RWPE1 (cell line): ENCODE results near the gene CRIP1.

Experiments
- CTCF ChIA-PET: fragments of 350-600 bp; sonication (Branson Sonifier 250); formaldehyde crosslinking; extraction: SDS; loops from one replicate; lab custom pipeline; 2021; lab: Yijun Ruan, JAX
- POLR2A ChIA-PET: fragments of 400-600 bp; formaldehyde crosslinking; extraction: SDS; loops from one replicate; lab custom pipeline; 2020; ENCODE audit warnings: antibody characterized with exemption; ENCODE audit not compliant: low non-redundant PET; lab: Yijun Ruan, JAX
- DNase-seq: peaks from one replicate; pipeline ENCODE4 v3.0.0; 2012; ENCODE audit warnings: low spot score
- H3K27ac ChIP-seq: fragments of 450-650 bp; 2 replicates; pipeline ENCODE4 v1.5.1; 2017
- TF ChIP-seq, protein P1 (sequence below): fragments of 450-650 bp; conservative IDR thresholded peaks from 2 replicates; pipeline ENCODE4 v1.5.1; 2017; ENCODE audit warnings: low read depth, mild to moderate bottlenecking

Gene CRIP1

GRCh38 chr14:105530285-105531087 lies 43.8 kb downstream of the CRIP1 start:
- no peak overlapping the region for H3K27ac ChIP-seq
- DNase-seq, result no peak
- TF ChIP-seq, protein P1, sequence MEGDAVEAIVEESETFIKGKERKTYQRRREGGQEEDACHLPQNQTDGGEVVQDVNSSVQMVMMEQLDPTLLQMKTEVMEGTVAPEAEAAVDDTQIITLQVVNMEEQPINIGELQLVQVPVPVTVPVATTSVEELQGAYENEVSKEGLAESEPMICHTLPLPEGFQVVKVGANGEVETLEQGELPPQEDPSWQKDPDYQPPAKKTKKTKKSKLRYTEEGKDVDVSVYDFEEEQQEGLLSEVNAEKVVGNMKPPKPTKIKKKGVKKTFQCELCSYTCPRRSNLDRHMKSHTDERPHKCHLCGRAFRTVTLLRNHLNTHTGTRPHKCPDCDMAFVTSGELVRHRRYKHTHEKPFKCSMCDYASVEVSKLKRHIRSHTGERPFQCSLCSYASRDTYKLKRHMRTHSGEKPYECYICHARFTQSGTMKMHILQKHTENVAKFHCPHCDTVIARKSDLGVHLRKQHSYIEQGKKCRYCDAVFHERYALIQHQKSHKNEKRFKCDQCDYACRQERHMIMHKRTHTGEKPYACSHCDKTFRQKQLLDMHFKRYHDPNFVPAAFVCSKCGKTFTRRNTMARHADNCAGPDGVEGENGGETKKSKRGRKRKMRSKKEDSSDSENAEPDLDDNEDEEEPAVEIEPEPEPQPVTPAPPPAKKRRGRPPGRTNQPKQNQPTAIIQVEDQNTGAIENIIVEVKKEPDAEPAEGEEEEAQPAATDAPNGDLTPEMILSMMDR, result no peak
- CTCF ChIA-PET, result interaction anchor here (0.7 kb wide), 2 partner anchors 95 to 492 kb away, joined by 3 read pairs; no protein-coding TSS in a partner anchor
- POLR2A ChIA-PET, result no interaction called here

DNA sequence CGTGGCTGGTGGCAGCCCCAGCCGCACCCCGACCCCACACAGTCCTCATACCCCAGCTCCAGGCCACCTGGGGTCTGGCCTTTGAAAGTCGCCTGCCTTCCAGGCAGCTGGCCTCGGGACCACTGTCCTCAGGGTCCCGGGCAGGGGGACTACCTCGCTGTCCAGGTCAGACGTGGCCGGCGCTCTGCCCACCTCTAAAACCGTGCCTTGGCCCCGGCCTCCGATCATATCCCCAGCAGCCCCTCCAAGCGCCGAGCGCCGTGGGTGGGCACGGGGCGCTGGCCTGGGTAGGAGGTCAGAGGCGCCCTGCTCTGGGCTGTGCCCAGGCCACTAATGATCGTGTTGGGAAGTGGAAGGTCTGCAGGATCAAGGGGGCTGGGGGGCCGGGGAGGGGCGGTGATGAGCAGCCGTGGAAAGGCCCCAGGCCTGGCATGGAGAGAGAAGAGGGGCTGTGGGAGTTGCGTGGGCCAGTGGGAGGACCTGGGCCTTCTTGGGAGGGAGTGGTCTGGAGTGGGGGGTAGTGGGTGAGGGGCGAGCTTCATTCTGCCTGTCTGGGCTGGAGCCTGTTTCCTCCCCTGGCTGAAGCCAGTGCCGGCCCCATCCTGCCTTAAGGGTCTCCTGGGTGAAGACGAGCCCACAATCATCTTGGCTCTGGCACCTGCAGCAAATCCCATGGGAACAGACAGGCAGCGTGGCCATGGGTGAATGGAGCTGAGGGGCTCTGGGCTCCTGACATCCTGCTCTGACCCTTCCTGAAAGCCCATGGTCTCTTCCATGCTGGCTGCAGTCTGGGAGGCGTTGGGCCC lies 44.6 kb downstream of the CRIP1 start:
- TF ChIP-seq, protein P1, result no peak
- ChIA-PET POLR2A (no interaction called here), CTCF (interaction anchor here (0.7 kb wide), 2 partner anchors 96 to 493 kb away, joined by 3 read pairs; no protein-coding TSS in a partner anchor)
- no peak for DNase-seq
- no peak overlapping the region for H3K27ac ChIP-seq

DNA sequence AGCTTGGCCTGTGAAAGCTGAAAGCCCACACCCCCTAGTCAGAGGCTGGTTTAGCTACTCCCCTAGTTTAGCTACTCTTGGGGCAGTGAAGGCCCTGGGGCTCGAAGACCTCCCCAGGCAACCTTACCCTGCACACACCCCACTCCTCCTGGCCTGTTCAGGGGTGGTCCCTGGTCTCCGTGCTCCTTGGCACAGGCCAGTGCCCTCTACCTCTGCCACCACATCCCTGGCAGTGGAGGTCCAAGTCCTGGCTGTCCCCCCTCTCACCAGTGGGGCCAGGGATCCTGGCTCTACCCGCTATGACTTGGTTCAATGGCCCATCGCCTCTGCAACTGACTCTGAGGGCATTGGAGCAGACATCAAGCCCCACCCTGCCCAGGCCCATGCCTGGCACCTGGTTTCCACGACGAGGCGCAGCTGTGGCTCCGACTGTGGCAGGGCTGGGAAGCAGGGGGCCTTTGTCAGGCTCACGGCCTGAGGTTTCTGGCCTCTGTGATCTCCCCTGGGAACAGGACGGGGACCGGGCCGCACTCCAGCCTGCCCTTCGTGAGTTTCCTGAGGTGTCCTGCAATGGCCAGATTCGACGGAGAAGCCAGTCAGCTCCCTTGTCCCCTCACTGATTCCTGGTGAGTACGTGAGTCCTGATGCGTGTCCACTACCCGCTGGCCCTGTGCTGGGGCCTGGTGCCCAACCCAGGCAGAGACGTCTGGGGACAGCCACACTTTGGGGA lies 45.4 kb downstream of the CRIP1 start:
- CTCF ChIA-PET, result interaction anchor here (0.6 to 1.6 kb wide), 5 partner anchors 21 to 456 kb away, joined by 3 to 7 read pairs (median 5); no protein-coding TSS in a partner anchor
- TF ChIP-seq, protein P1, result no peak
- DNase-seq, result no peak
- no peak overlapping the region for H3K27ac ChIP-seq
- POLR2A ChIA-PET, result no interaction called here

DNA sequence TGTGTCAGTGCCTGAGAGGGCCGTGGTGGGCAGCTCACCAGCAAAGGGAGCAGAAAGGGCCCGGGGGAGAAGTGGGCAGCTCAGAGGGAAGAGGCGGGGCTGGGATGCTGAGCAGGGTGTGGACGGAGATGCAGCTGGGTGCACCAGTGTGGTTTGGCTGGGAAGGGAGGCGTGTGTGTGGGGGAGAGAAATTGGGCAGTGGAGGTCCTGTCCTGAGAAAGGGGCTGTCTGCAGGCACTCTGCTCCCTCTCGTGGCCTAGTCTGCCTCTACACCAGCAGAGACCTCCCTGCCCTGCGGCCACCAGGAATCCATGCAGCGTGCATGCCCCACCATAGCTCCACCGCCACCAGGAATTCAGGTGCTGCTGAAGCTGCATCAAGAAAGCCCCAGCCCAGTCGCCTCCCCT lies 46.1 kb downstream of the CRIP1 start:
- POLR2A ChIA-PET, result no interaction called here
- no peak for DNase-seq
- CTCF ChIA-PET, result interaction anchor here (0.6 to 1.6 kb wide), 6 partner anchors 15 to 457 kb away, joined by 3 to 7 read pairs (median 4); no protein-coding TSS in a partner anchor
- H3K27ac ChIP-seq, result no peak overlapping the region
- TF ChIP-seq, protein P1, result peak; percentile 39

DNA sequence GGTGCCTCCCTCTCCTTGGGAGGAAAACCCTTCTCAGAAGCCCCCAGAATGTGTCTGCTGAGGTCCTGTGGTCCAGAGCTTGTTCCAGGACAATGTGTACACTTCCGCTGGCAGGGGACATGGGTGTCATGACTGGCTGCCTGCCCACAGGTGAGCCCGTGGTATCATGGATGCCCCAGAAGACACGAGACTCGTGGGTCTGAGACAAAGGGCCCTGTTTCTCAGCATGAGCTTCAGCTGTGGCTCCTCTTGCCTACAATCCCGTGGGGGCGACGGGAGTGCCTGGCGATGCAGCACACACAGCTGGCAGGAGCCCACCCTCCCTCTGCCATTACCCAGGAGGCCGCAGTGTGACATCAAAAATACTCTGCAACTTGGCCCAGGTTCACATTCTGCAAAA lies 46.7 kb downstream of the CRIP1 start:
- TF ChIP-seq, protein P1, result no peak
- ChIA-PET CTCF (interaction anchor here (0.6 to 1.6 kb wide), 5 partner anchors 11 to 95 kb away, joined by 3 to 7 read pairs (median 3); no protein-coding TSS in a partner anchor), POLR2A (no interaction called here)
- no peak for DNase-seq
- no peak overlapping the region for H3K27ac ChIP-seq
